Urinary bladder (tissue), 4 donors: Measurements from ENCODE around the gene RFTN1. TPM values are rescaled to one million over a fixed set of nuclear protein-coding genes. Genes with fewer than 3 reads are reported as not detected.
"Not testable (repeated sequence)": the region's sequence is repeated elsewhere in the genome, so short reads cannot be mapped to it uniquely, and the experiment has no call there.

ENCODE experiments used
- DNase-seq: peaks from one replicate; pipeline ENCODE4 v3.0.0-alpha.2; 2015; ENCODE audit errors: extremely low spot score
- H3K27ac ChIP-seq: one replicate; pipeline ENCODE4 v1.5.1; 2013; ENCODE audit warnings: low read depth, mild to moderate bottlenecking, moderate library complexity
- H3K36me3 ChIP-seq: one replicate; pipeline ENCODE4 v1.6.1; 2013; ENCODE audit warnings: mild to moderate bottlenecking, moderate library complexity; ENCODE audit not compliant: insufficient read depth
- H3K4me1 ChIP-seq: one replicate; pipeline ENCODE4 v1.6.1; 2013; ENCODE audit warnings: mild to moderate bottlenecking, moderate library complexity; ENCODE audit not compliant: insufficient read depth
- H3K4me3 ChIP-seq: one replicate; pipeline ENCODE4 v1.5.1; 2013; ENCODE audit warnings: low read depth, low read length
- WGBS: extraction: QIAGEN DNeasy Blood & Tissue Kit; methylation state at CpG from one replicate; pipeline ENCODE4 v1.1.7; 2013; 5-methylcytosine and 5-hydroxymethylcytosine counted together
- polyA plus RNA-seq: library from polyadenylated mRNA; stranded (reverse); fragments of 200-250 nt; gene quantifications from one replicate; pipeline ENCODE4 v1.2.3, GENCODE V29; 2013
- total RNA-seq: library from RNA; depleted of rRNA; stranded (reverse); fragments of >200 nt; gene quantifications from one replicate; pipeline ENCODE4 v1.2.3, GENCODE V29; 2014
- donor health status: healthy with polysubstance abuse.
- donor health status: healthy.

The RFTN1 gene
- total and polyA plus RNA-seq, 2 donors: 26.3 to 26.7 TPM

GRCh38 chr3:16311960-16312451, 201.5 kb downstream of the RFTN1 start:
- Histone ChIP-seq H3K4me1 (no peaks in the 10 kb centered on the region), H3K4me3 (no peak overlapping the region), H3K27ac (no peak overlapping the region), H3K36me3 (no peaks in the 10 kb centered on the region)
- WGBS: 59% methylated on average over 6 of the region's 6 CpGs
- no peak for DNase-seq

- DNase-seq, H3K4me1 ChIP-seq, H3K27ac ChIP-seq, H3K36me3 ChIP-seq, H3K4me3 ChIP-seq: not testable (repeated sequence)
- WGBS: 98% methylated on average over 7 of the region's 7 CpGs
Measured at GRCh38 chr3:16310486-16310885, 203.0 kb downstream of the RFTN1 start.

- no peak overlapping the region for H3K4me3 ChIP-seq
- no peaks in the 10 kb centered on the region for H3K36me3 ChIP-seq
- no peak for DNase-seq
- H3K27ac ChIP-seq: no peak overlapping the region
- 46% methylated on average over 2 of the region's 2 CpGs for WGBS
- H3K4me1 ChIP-seq: no peaks in the 10 kb centered on the region
Measured at GRCh38 chr3:16309558-16309957, 203.9 kb downstream of the RFTN1 start.

GRCh38 chr3:16308727-16309126, 204.8 kb downstream of the RFTN1 start:
- no peak for DNase-seq
- no peak overlapping the region for H3K27ac ChIP-seq
- no peak overlapping the region for H3K4me3 ChIP-seq
- 94% methylated on average over 1 of the region's 1 CpG for WGBS
- H3K4me1 ChIP-seq: no peaks in the 10 kb centered on the region
- H3K36me3 ChIP-seq: no peaks in the 10 kb centered on the region

GRCh38 chr3:16307832-16308531, 205.5 kb downstream of the RFTN1 start:
- 90% methylated on average over 5 of the region's 5 CpGs for WGBS
- DNase-seq: no peak
- H3K4me3 ChIP-seq: no peak overlapping the region
- no peaks in the 10 kb centered on the region for H3K4me1 ChIP-seq
- no peaks in the 10 kb centered on the region for H3K36me3 ChIP-seq
- H3K27ac ChIP-seq: no peak overlapping the region

GRCh38 chr3:16305111-16305541, 208.4 kb downstream of the RFTN1 start:
- no peaks in the 10 kb centered on the region for H3K4me1 ChIP-seq
- H3K27ac ChIP-seq: no peak overlapping the region
- 93% methylated on average over 7 of the region's 7 CpGs for WGBS

GRCh38 chr3:16304061-16305010, 209.2 kb downstream of the RFTN1 start:
- no peaks in the 10 kb centered on the region for H3K4me1 ChIP-seq
- H3K27ac ChIP-seq: no peak overlapping the region
- no peak for DNase-seq
- no peak overlapping the region for H3K4me3 ChIP-seq
- no peaks in the 10 kb centered on the region for H3K36me3 ChIP-seq
- WGBS: 98% methylated on average over 2 of the region's 2 CpGs

More at GRCh38 chr3:16305111-16305541, 208.4 kb downstream of the RFTN1 start:
- no peak for DNase-seq
- Histone ChIP-seq H3K36me3 (no peaks in the 10 kb centered on the region), H3K4me3 (no peak overlapping the region)

GRCh38 chr3:16303037-16303575, 210.4 kb downstream of the RFTN1 start:
- Histone ChIP-seq H3K4me3 (no peak overlapping the region), H3K36me3 (no peaks in the 10 kb centered on the region), H3K27ac (no peak overlapping the region), H3K4me1 (no peaks in the 10 kb centered on the region)
- 66% methylated on average over 2 of the region's 2 CpGs for WGBS
- DNase-seq: no peak

GRCh38 chr3:16302082-16302631, 211.3 kb downstream of the RFTN1 start:
- no peaks in the 10 kb centered on the region for H3K4me1 ChIP-seq
- no peak for DNase-seq
- no peaks in the 10 kb centered on the region for H3K36me3 ChIP-seq
- WGBS: 82% methylated on average over 6 of the region's 6 CpGs
- no peak overlapping the region for H3K27ac ChIP-seq
- no peak overlapping the region for H3K4me3 ChIP-seq

- no peak for DNase-seq
- 71% methylated on average over 6 of the region's 6 CpGs for WGBS
- H3K36me3 ChIP-seq: no peaks in the 10 kb centered on the region
- no peaks in the 10 kb centered on the region for H3K4me1 ChIP-seq
- no peak overlapping the region for H3K4me3 ChIP-seq
- no peak overlapping the region for H3K27ac ChIP-seq
Measured at GRCh38 chr3:16301507-16301906, 212.0 kb downstream of the RFTN1 start.

GRCh38 chr3:16300881-16301359, 212.6 kb downstream of the RFTN1 start:
- no peaks in the 10 kb centered on the region for H3K4me1 ChIP-seq
- H3K4me3 ChIP-seq: no peak overlapping the region
- no peak overlapping the region for H3K27ac ChIP-seq
- no peaks in the 10 kb centered on the region for H3K36me3 ChIP-seq
- 89% methylated on average over 2 of the region's 2 CpGs for WGBS
- DNase-seq: no peak

GRCh38 chr3:16300307-16300706, 213.2 kb downstream of the RFTN1 start:
- no peak overlapping the region for H3K4me3 ChIP-seq
- H3K4me1 ChIP-seq: no peaks in the 10 kb centered on the region
- no peaks in the 10 kb centered on the region for H3K36me3 ChIP-seq
- no peak for DNase-seq
- 87% methylated on average over 2 of the region's 2 CpGs for WGBS
- no peak overlapping the region for H3K27ac ChIP-seq

GRCh38 chr3:16299746-16300145, 213.8 kb downstream of the RFTN1 start:
- Histone ChIP-seq H3K4me1 (no peaks in the 10 kb centered on the region), H3K27ac (no peak overlapping the region), H3K4me3 (no peak overlapping the region), H3K36me3 (no peaks in the 10 kb centered on the region)
- WGBS: 87% methylated on average over 3 of the region's 3 CpGs
- DNase-seq: no peak
